Kidney (tissue), 14 donors: ENCODE results near the gene ANKRD12. TPM values are rescaled to one million over a fixed set of nuclear protein-coding genes. Genes with fewer than 3 reads are reported as not detected.

Experiments used
- DNase-seq, 5 donors: peaks; one replicate each; pipeline ENCODE4 v3.0.0-alpha.2; 2013 to 2020
- FAIRE-seq: peaks from 2 replicates; lab custom pipeline; 2012; peaks lifted over from hg19 to GRCh38; lab: Jason Lieb, UNC
- H3K27ac ChIP-seq, 2 donors: one replicate each; pipeline ENCODE4 v1.7.0; 2013; ENCODE audit warnings: low read depth in 2 of 2, low read length in 2 of 2, inconsistent platforms in 1 of 2
- H3K27me3 ChIP-seq: one replicate; pipeline ENCODE4 v1.7.1; 2013; ENCODE audit warnings: low read length, inconsistent platforms; ENCODE audit not compliant: control insufficient read depth, insufficient read depth
- H3K36me3 ChIP-seq, 3 donors: one replicate each; pipeline versions ENCODE4 v1.7.0 to v1.7.1; 2013; ENCODE audit warnings: low read length in 3 of 3, control low read depth in 1 of 3, inconsistent platforms in 1 of 3; ENCODE audit not compliant: insufficient read depth in 3 of 3, control insufficient read depth in 2 of 3
- H3K4me1 ChIP-seq, 3 donors: one replicate each; pipeline versions ENCODE4 v1.7.0 to v1.7.1; 2013; ENCODE audit warnings: low read length in 3 of 3, inconsistent platforms in 1 of 3, low read depth in 1 of 3; ENCODE audit not compliant: control insufficient read depth in 2 of 3, insufficient read depth in 2 of 3
- H3K4me3 ChIP-seq, 3 donors: one replicate each; pipeline versions ENCODE4 v1.7.0 to v1.8.1; 2013; ENCODE audit warnings: low read length in 3 of 3, control low read depth in 1 of 3, inconsistent platforms in 1 of 3
- H3K9ac ChIP-seq, 3 donors: one replicate each; pipeline versions ENCODE4 v1.7.0 to v1.7.1; 2013; ENCODE audit warnings: low read length in 3 of 3, control low read depth in 1 of 3, inconsistent platforms in 1 of 3
- H3K9me3 ChIP-seq, 3 donors: one replicate each; pipeline versions ENCODE4 v1.7.0 to v1.7.1; 2013; ENCODE audit warnings: low read length in 3 of 3, control low read depth in 1 of 3, inconsistent platforms in 1 of 3; ENCODE audit not compliant: control insufficient read depth in 2 of 3, insufficient read depth in 1 of 3
- intact Hi-C: fragments of 100-400 bp; cut with DNase I; formaldehyde crosslinking; loops from one replicate; pipeline ENCODE4 v1.11.1; 2022
- polyA plus RNA-seq: library from polyadenylated mRNA; stranded (reverse); fragments of 350-450 nt; fragmentation: Illumina TruSeq; extraction: RNeasy Lipid Tissue Mini Kit (QIAGEN cat#74804); gene quantifications from one replicate; pipeline ENCODE4 v1.2.3, GENCODE V29; 2014; ENCODE audit warnings: low read depth, low replicate concordance; ENCODE audit not compliant: insufficient read depth
- total RNA-seq: library from RNA; stranded (reverse); fragmentation: NEBNext Ultra II Directional; extraction: Animal tissue kit (Norgen Biotek cat#: 25700); gene quantifications from one replicate; pipeline ENCODE4 v1.2.1, GENCODE V29; 2021
- TF ChIP-seq, protein P1 (sequence below): IDR thresholded peaks from 3 replicates; pipeline ENCODE4 v1.5.1; 2012; ENCODE audit warnings: mild to moderate bottlenecking, moderate library complexity, borderline replicate concordance; ENCODE audit not compliant: insufficient read depth; ENCODE audit errors: extremely low read depth
- donor health status: control.
- donor health status: control.
- donor health status: control.
- donor health status: control.
- donor health status: control.
- donor health status: DM: yes; HTN: yes; CAD: no.
- donor health status: Normal renal cell carcinoma (clear cell type).

Gene ANKRD12
- total and polyA plus RNA-seq, 2 donors from 2014 or later = 3.9 to 81.8 TPM

DNA sequence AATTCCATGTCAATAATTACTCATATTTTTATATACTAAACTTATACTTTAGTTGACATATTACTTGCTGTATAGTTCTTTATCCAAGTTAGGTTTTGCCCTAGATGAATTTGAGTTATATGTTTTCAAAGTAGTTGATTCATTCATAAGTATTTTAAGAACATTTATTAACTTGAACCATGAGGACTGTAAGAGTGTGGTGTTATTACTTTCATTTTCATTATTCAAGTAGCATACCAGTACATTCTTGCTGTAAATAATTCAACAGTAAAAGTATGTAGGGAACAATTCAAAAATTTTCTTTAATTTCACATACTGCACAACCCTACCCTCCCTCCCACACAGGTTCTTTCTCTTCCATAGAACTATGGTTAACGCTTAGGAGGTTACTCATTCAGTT, 75.4 kb downstream of the ANKRD12 start:
- no peaks in the 10 kb centered on the region for H3K27me3 ChIP-seq
- no peaks in the 10 kb centered on the region for H3K4me1 ChIP-seq
- intact Hi-C loops = no loop called here
- H3K4me3 ChIP-seq = no peak overlapping the region
- DNase-seq = no peak
- no peak overlapping the region for H3K27ac ChIP-seq
- peaks cover 2 to 26% (median 4%) of the 10 kb centered on the region in 3 donors for H3K36me3 ChIP-seq
- no peak overlapping the region for H3K9ac ChIP-seq
- TF ChIP-seq, protein P1, sequence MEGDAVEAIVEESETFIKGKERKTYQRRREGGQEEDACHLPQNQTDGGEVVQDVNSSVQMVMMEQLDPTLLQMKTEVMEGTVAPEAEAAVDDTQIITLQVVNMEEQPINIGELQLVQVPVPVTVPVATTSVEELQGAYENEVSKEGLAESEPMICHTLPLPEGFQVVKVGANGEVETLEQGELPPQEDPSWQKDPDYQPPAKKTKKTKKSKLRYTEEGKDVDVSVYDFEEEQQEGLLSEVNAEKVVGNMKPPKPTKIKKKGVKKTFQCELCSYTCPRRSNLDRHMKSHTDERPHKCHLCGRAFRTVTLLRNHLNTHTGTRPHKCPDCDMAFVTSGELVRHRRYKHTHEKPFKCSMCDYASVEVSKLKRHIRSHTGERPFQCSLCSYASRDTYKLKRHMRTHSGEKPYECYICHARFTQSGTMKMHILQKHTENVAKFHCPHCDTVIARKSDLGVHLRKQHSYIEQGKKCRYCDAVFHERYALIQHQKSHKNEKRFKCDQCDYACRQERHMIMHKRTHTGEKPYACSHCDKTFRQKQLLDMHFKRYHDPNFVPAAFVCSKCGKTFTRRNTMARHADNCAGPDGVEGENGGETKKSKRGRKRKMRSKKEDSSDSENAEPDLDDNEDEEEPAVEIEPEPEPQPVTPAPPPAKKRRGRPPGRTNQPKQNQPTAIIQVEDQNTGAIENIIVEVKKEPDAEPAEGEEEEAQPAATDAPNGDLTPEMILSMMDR = no peak
- H3K9me3 ChIP-seq = no peaks in the 10 kb centered on the region
- FAIRE-seq = peak; percentile 29

DNA sequence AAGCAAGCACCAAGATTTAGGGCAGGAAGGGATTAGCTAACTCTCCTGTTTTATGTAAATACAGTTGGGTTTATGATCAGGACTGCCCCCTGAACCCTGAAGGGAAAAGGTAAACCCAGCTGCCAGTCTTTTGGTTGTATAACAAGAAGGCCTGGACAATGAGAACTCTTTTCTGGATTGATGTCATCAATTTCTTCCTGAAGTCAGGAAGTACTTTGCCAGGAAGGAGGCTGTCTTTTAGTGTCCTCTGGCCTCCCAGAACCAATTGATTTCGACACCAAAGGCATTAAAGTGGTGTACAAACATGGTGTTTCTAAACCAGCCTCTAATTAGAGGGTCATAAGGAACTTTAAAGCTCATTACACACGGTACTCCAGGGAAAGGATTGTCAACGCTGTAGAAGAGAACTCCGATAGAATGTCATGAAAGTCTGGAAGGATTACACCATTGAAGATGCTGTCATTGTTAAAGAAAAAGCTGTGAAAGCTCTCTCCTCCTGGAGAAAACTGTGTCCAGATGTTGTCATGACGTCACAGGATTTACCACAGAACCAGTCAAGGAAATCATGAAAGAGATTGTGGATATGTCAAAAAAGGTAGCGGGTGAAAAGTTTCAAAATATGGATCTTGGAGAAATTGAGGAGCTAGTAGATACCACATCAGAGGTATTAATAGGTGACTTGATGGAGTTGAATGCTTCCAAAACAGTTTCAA, 78.8 kb downstream of the ANKRD12 start:
- peaks cover 2 to 16% (median 4%) of the 10 kb centered on the region in 3 donors for H3K36me3 ChIP-seq
- no peaks in the 10 kb centered on the region for H3K4me1 ChIP-seq
- no peak overlapping the region for H3K9ac ChIP-seq
- H3K4me3 ChIP-seq = no peak overlapping the region
- TF ChIP-seq, protein P1 = no peak
- no peak overlapping the region for H3K27ac ChIP-seq
- intact Hi-C loops = no loop called here
- H3K9me3 ChIP-seq = no peaks in the 10 kb centered on the region
- no peak for DNase-seq
- no peaks in the 10 kb centered on the region for H3K27me3 ChIP-seq
- FAIRE-seq = no peak

DNA sequence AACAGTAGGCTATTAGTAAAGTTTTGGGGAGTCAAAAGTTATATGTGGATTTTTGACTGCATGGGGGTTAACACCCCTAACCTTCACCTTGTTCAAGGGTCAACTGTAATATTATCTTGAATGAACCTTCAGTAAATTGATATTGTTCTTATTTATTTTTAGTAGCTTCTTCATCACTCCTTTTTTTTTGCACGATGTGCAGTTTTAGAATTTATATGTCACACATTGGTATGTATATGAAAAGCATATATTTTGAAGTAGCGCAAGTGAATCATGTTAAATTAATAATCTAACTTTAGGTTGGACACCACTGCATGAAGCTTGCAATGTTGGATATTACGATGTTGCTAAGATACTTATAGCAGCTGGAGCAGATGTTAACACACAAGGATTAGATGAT, 79.9 kb downstream of the ANKRD12 start:
- TF ChIP-seq, protein P1 = no peak
- intact Hi-C loops = no loop called here
- FAIRE-seq = no peak

More for the DNA sequence above, 79.9 kb downstream of the ANKRD12 start:
- Histone ChIP-seq H3K9me3 (no peaks in the 10 kb centered on the region), H3K9ac (no peak overlapping the region), H3K36me3 (peaks cover 2 to 16% (median 4%) of the 10 kb centered on the region in 3 donors), H3K4me3 (no peak overlapping the region), H3K27me3 (no peaks in the 10 kb centered on the region), H3K4me1 (no peaks in the 10 kb centered on the region), H3K27ac (no peak overlapping the region)
- no peak for DNase-seq
